ENCODE data around the gene KLF13. TPM values are rescaled to one million over a fixed set of nuclear protein-coding genes. Genes with fewer than 3 reads are reported as not detected.

The KLF13 gene
- total RNA-seq, 1 donor from 2014 or later = 129 TPM

- H3K4me3 Mint-ChIP-seq = no peak overlapping the region
- intact Hi-C loops (cut with micrococcal nuclease) = no loop called here
- DNase-seq (ENCODE audit: low spot score) = no peak
These were observed 13.4 kb upstream of the KLF13 start for GRCh38 chr15:31313223-31313622.

GRCh38 chr15:31314380-31314779 lies 12.3 kb upstream of the KLF13 start:
- intact Hi-C loops (cut with micrococcal nuclease) = no loop called here
- Mint-ChIP-seq H3K27ac (no peak overlapping the region), H3K27me3 (ENCODE audit: insufficient read depth) (peaks cover 11% of the 10 kb centered on the region), H3K4me3 (no peak overlapping the region), H3K4me1 (ENCODE audit: low read depth) (peaks cover 34% of the 10 kb centered on the region), H3K36me3 (ENCODE audit: low read depth) (peaks cover 2% of the 10 kb centered on the region), H3K9me3 (peaks cover 11% of the 10 kb centered on the region)
- DNase-seq (ENCODE audit: low spot score) = no peak

More at GRCh38 chr15:31313223-31313622, 13.4 kb upstream of the KLF13 start:
- Mint-ChIP-seq H3K9me3 (peaks cover 11% of the 10 kb centered on the region), H3K4me1 (ENCODE audit: low read depth) (peaks cover 35% of the 10 kb centered on the region), H3K27me3 (ENCODE audit: insufficient read depth) (peaks cover 11% of the 10 kb centered on the region), H3K36me3 (ENCODE audit: low read depth) (peaks cover 2% of the 10 kb centered on the region), H3K27ac (no peak overlapping the region)

GRCh38 chr15:31316135-31316795 lies 10.4 kb upstream of the KLF13 start:
- Mint-ChIP-seq H3K4me3 (no peak overlapping the region), H3K27ac (no peak overlapping the region), H3K27me3 (ENCODE audit: insufficient read depth) (peaks cover 3% of the 10 kb centered on the region), H3K9me3 (peaks cover 15% of the 10 kb centered on the region), H3K4me1 (ENCODE audit: low read depth) (peaks cover 38% of the 10 kb centered on the region), H3K36me3 (ENCODE audit: low read depth) (peaks cover 7% of the 10 kb centered on the region)
- DNase-seq (ENCODE audit: low spot score) = no peak
- intact Hi-C loops (cut with micrococcal nuclease) = no loop called here

- DNase-seq (ENCODE audit: low spot score) = no peak
- intact Hi-C loops (cut with micrococcal nuclease) = no loop called here
- Mint-ChIP-seq H3K27me3 (ENCODE audit: insufficient read depth) (no peaks in the 10 kb centered on the region), H3K36me3 (ENCODE audit: low read depth) (peaks cover 10% of the 10 kb centered on the region), H3K4me1 (ENCODE audit: low read depth) (peaks cover 43% of the 10 kb centered on the region), H3K4me3 (no peak overlapping the region), H3K9me3 (peaks cover 18% of the 10 kb centered on the region), H3K27ac (no peak overlapping the region)
These were observed 9.6 kb upstream of the KLF13 start for GRCh38 chr15:31317017-31317416.

GRCh38 chr15:31317421-31318327 lies 9.0 kb upstream of the KLF13 start:
- H3K27me3 Mint-ChIP-seq (ENCODE audit: insufficient read depth) = no peaks in the 10 kb centered on the region
- no peak overlapping the region for H3K4me3 Mint-ChIP-seq
- H3K36me3 Mint-ChIP-seq (ENCODE audit: low read depth) = peaks cover 10% of the 10 kb centered on the region
- H3K9me3 Mint-ChIP-seq = peaks cover 18% of the 10 kb centered on the region
- no peak overlapping the region for H3K27ac Mint-ChIP-seq
- intact Hi-C loops (cut with micrococcal nuclease) = no loop called here
- peaks cover 50% of the 10 kb centered on the region for H3K4me1 Mint-ChIP-seq (ENCODE audit: low read depth)
- no peak for DNase-seq (ENCODE audit: low spot score)

- Mint-ChIP-seq H3K4me1 (ENCODE audit: low read depth) (peaks cover 56% of the 10 kb centered on the region), H3K27ac (no peak overlapping the region), H3K27me3 (ENCODE audit: insufficient read depth) (no peaks in the 10 kb centered on the region), H3K4me3 (no peak overlapping the region), H3K36me3 (ENCODE audit: low read depth) (peaks cover 14% of the 10 kb centered on the region), H3K9me3 (peaks cover 14% of the 10 kb centered on the region)
- intact Hi-C loops (cut with micrococcal nuclease) = no loop called here
- no peak for DNase-seq (ENCODE audit: low spot score)
These were observed 8.2 kb upstream of the KLF13 start for GRCh38 chr15:31318429-31318828.

GRCh38 chr15:31320022-31320421 lies 6.6 kb upstream of the KLF13 start:
- H3K4me1 Mint-ChIP-seq (ENCODE audit: low read depth) = peaks cover 72% of the 10 kb centered on the region
- no peaks in the 10 kb centered on the region for H3K27me3 Mint-ChIP-seq (ENCODE audit: insufficient read depth)
- H3K27ac Mint-ChIP-seq = no peak overlapping the region
- no peak overlapping the region for H3K4me3 Mint-ChIP-seq
- intact Hi-C loops (cut with micrococcal nuclease) = loop anchor here (10.0 kb wide), 1 partner anchor 415 kb away; the partner anchor contains the start of gene FAN1
- DNase-seq (ENCODE audit: low spot score) = no peak
- peaks cover 7% of the 10 kb centered on the region for H3K9me3 Mint-ChIP-seq
- peaks cover 19% of the 10 kb centered on the region for H3K36me3 Mint-ChIP-seq (ENCODE audit: low read depth)

- Mint-ChIP-seq H3K4me3 (no peak overlapping the region), H3K9me3 (peaks cover 7% of the 10 kb centered on the region), H3K36me3 (ENCODE audit: low read depth) (peaks cover 19% of the 10 kb centered on the region), H3K27ac (no peak overlapping the region), H3K27me3 (ENCODE audit: insufficient read depth) (no peaks in the 10 kb centered on the region), H3K4me1 (ENCODE audit: low read depth) (peaks cover 70% of the 10 kb centered on the region)
- intact Hi-C loops (cut with micrococcal nuclease) = loop anchor here (10.0 kb wide), 1 partner anchor 417 kb away; the partner anchor contains the start of gene FAN1
- DNase-seq (ENCODE audit: low spot score) = no peak
These were observed 5.2 kb upstream of the KLF13 start for GRCh38 chr15:31321418-31321817.

- Mint-ChIP-seq H3K27me3 (ENCODE audit: insufficient read depth) (no peaks in the 10 kb centered on the region), H3K9me3 (peaks cover 7% of the 10 kb centered on the region)
- intact Hi-C loops (cut with micrococcal nuclease) = loop anchor here (10.0 kb wide), 1 partner anchor 418 kb away; the partner anchor contains the start of gene FAN1
These were observed 4.1 kb upstream of the KLF13 start for GRCh38 chr15:31322504-31322903.

GRCh38 chr15:31323627-31324026 lies 3.0 kb upstream of the KLF13 start:
- no peaks in the 10 kb centered on the region for H3K27me3 Mint-ChIP-seq (ENCODE audit: insufficient read depth)
- no peak overlapping the region for H3K4me3 Mint-ChIP-seq
- intact Hi-C loops (cut with micrococcal nuclease) = loop anchor here (10.0 kb wide), 1 partner anchor 419 kb away; the partner anchor contains the start of gene FAN1
- H3K4me1 Mint-ChIP-seq (ENCODE audit: low read depth) = peaks cover 53% of the 10 kb centered on the region
- DNase-seq (ENCODE audit: low spot score) = no peak
- peaks cover 7% of the 10 kb centered on the region for H3K9me3 Mint-ChIP-seq
- H3K27ac Mint-ChIP-seq = no peak overlapping the region
- peaks cover 18% of the 10 kb centered on the region for H3K36me3 Mint-ChIP-seq (ENCODE audit: low read depth)

More at GRCh38 chr15:31322504-31322903, 4.1 kb upstream of the KLF13 start:
- Mint-ChIP-seq H3K36me3 (ENCODE audit: low read depth) (peaks cover 17% of the 10 kb centered on the region), H3K4me3 (no peak overlapping the region), H3K4me1 (ENCODE audit: low read depth) (peaks cover 59% of the 10 kb centered on the region), H3K27ac (no peak overlapping the region)
- DNase-seq (ENCODE audit: low spot score) = no peak

GRCh38 chr15:31324186-31324585 lies 2.4 kb upstream of the KLF13 start:
- Mint-ChIP-seq H3K36me3 (ENCODE audit: low read depth) (peaks cover 23% of the 10 kb centered on the region), H3K4me3 (peak overlapping the region; percentile 94)
- intact Hi-C loops (cut with micrococcal nuclease) = loop anchor here (10.0 kb wide), 1 partner anchor 419 kb away; the partner anchor contains the start of gene FAN1

GRCh38 chr15:31324806-31325594 lies 1.6 kb upstream of the KLF13 start:
- no peaks in the 10 kb centered on the region for H3K27me3 Mint-ChIP-seq (ENCODE audit: insufficient read depth)
- H3K36me3 Mint-ChIP-seq (ENCODE audit: low read depth) = peaks cover 23% of the 10 kb centered on the region
- H3K4me1 Mint-ChIP-seq (ENCODE audit: low read depth) = peaks cover 57% of the 10 kb centered on the region
- DNase-seq (ENCODE audit: low spot score) = no peak
- peaks cover 7% of the 10 kb centered on the region for H3K9me3 Mint-ChIP-seq
- H3K4me3 Mint-ChIP-seq = peak overlapping the region; percentile 94
- intact Hi-C loops (cut with micrococcal nuclease) = loop anchor here (5.0 to 10.0 kb wide), 2 partner anchors 333 to 420 kb away; partner anchors contain the start of genes FAN1 and MTMR10
- peak overlapping the region; percentile 94 for H3K27ac Mint-ChIP-seq

More at GRCh38 chr15:31324186-31324585, 2.4 kb upstream of the KLF13 start:
- Mint-ChIP-seq H3K27me3 (ENCODE audit: insufficient read depth) (no peaks in the 10 kb centered on the region), H3K27ac (peak overlapping the region; percentile 25), H3K4me1 (ENCODE audit: low read depth) (peaks cover 57% of the 10 kb centered on the region), H3K9me3 (peaks cover 7% of the 10 kb centered on the region)
- no peak for DNase-seq (ENCODE audit: low spot score)
